ENCODE measurements around the gene NFAM1.

DNA sequence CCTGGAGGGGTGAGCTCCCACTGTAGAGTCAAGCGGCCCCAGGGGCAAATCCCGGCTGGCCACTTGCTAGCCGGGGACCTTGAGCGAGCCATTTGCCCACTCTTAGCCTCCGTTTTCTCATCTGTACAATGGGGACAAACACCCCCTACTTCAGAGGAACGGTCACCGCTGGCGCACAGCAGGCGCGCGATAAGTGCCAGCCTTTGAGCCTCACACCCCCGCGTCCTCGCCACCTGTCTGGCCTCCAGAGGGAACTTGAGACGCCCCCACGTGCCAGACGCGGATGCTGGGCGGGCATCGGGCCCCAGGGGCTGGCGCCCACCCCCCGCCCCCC is 89.1 kb downstream of the NFAM1 start:
- no peak for TF ChIP-seq POLR2A (IDR thresholded peaks at IDR 0.05)
- TF ChIP-seq, protein P1, sequence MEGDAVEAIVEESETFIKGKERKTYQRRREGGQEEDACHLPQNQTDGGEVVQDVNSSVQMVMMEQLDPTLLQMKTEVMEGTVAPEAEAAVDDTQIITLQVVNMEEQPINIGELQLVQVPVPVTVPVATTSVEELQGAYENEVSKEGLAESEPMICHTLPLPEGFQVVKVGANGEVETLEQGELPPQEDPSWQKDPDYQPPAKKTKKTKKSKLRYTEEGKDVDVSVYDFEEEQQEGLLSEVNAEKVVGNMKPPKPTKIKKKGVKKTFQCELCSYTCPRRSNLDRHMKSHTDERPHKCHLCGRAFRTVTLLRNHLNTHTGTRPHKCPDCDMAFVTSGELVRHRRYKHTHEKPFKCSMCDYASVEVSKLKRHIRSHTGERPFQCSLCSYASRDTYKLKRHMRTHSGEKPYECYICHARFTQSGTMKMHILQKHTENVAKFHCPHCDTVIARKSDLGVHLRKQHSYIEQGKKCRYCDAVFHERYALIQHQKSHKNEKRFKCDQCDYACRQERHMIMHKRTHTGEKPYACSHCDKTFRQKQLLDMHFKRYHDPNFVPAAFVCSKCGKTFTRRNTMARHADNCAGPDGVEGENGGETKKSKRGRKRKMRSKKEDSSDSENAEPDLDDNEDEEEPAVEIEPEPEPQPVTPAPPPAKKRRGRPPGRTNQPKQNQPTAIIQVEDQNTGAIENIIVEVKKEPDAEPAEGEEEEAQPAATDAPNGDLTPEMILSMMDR (IDR thresholded peaks at IDR 0.05): no peak
